WTC11 (cell line): ENCODE data around the gene SNX9. TPM values are rescaled to one million over a fixed set of nuclear protein-coding genes. Genes with fewer than 3 reads are reported as not detected.

ENCODE experiments used
- ATAC-seq: fragments of 200-7000 bp; cut with Tn5 transposase; 2 replicates; pipeline ENCODE4 v1.10.0; 2021; ENCODE audit warnings: mild to moderate bottlenecking, moderate library complexity
- CTCF ChIA-PET: fragments of 300-600 bp; sonication (Branson Sonifier 250); formaldehyde crosslinking; loops from one replicate; lab custom pipeline; 2021; ENCODE audit warnings: antibody characterized with exemption; lab: Charles Lee
- POLR2A ChIA-PET: fragments of 350-600 bp; sonication (Branson Sonifier 250); formaldehyde crosslinking; loops from one replicate; lab custom pipeline; 2021; ENCODE audit warnings: antibody characterized with exemption; lab: Charles Lee
- DNase-seq: peaks from one replicate; pipeline ENCODE4 v3.0.0; 2021; ENCODE audit warnings: low spot score
- H3K27ac Mint-ChIP-seq: 2 replicates; pipeline ENCODE4 v1.8.0; 2021; ENCODE audit warnings: mixed read lengths
- H3K27me3 Mint-ChIP-seq: 2 replicates; pipeline ENCODE4 v1.8.0; 2021; ENCODE audit warnings: low read depth, mild to moderate bottlenecking, moderate library complexity, mixed read lengths
- H3K36me3 Mint-ChIP-seq: 2 replicates; pipeline ENCODE4 v1.8.0; 2021; ENCODE audit warnings: mixed read lengths
- H3K4me1 Mint-ChIP-seq: 2 replicates; pipeline ENCODE4 v1.8.0; 2022; ENCODE audit warnings: mixed read lengths
- H3K4me3 Mint-ChIP-seq: 2 replicates; pipeline ENCODE4 v1.8.0; 2021; ENCODE audit warnings: mild to moderate bottlenecking, moderate library complexity, mixed read lengths
- H3K9me3 Mint-ChIP-seq: 2 replicates; pipeline ENCODE4 v1.8.0; 2021; ENCODE audit warnings: mixed read lengths
- ATF2 ChIP-seq: sonication (generic); formaldehyde crosslinking; IDR thresholded peaks from 2 replicates; pipeline ENCODE4 v1.8.1; 2022; ENCODE audit warnings: low read depth, missing genetic modification reagents, borderline replicate concordance
- ATF3 ChIP-seq: sonication (generic); formaldehyde crosslinking; conservative IDR thresholded peaks from 2 replicates; pipeline ENCODE4 v1.8.1; 2022; ENCODE audit warnings: mild to moderate bottlenecking, missing genetic modification reagents
- ATF6 ChIP-seq: sonication (generic); formaldehyde crosslinking; IDR thresholded peaks from 2 replicates; pipeline ENCODE4 v1.8.1; 2023; ENCODE audit warnings: mild to moderate bottlenecking, missing genetic modification reagents
- FOXP1 ChIP-seq: sonication (generic); formaldehyde crosslinking; IDR thresholded peaks from 2 replicates; pipeline ENCODE4 v1.8.0; 2022; ENCODE audit warnings: missing genetic modification reagents, mild to moderate bottlenecking, moderate library complexity, borderline replicate concordance
- IRF1 ChIP-seq: sonication (generic); formaldehyde crosslinking; IDR thresholded peaks from 2 replicates; pipeline ENCODE4 v1.8.0; 2023; ENCODE audit warnings: missing genetic modification reagents
- IRF2 ChIP-seq: sonication (generic); formaldehyde crosslinking; IDR thresholded peaks from 2 replicates; pipeline ENCODE4 v1.8.0; 2022; ENCODE audit warnings: low read depth, missing genetic modification reagents, borderline replicate concordance
- MLX ChIP-seq: sonication (generic); formaldehyde crosslinking; IDR thresholded peaks from 2 replicates; pipeline ENCODE4 v1.8.1; 2023; ENCODE audit warnings: mild to moderate bottlenecking, missing genetic modification reagents, moderate library complexity
- NFE2L1 ChIP-seq: sonication (generic); formaldehyde crosslinking; IDR thresholded peaks from 2 replicates; pipeline ENCODE4 v1.8.1; 2023; ENCODE audit warnings: missing genetic modification reagents
- NR1H2 ChIP-seq: sonication (generic); formaldehyde crosslinking; IDR thresholded peaks from 2 replicates; pipeline ENCODE4 v1.9.0; 2021; ENCODE audit warnings: mild to moderate bottlenecking, moderate library complexity, missing genetic modification reagents
- NR3C1 ChIP-seq: sonication (generic); formaldehyde crosslinking; conservative IDR thresholded peaks from 2 replicates; pipeline ENCODE4 v1.8.1; 2023; ENCODE audit warnings: low read depth, mild to moderate bottlenecking, missing genetic modification reagents
- PRRX2 ChIP-seq: fragments of 250-450 bp; sonication (Bioruptor Pico); IDR thresholded peaks from 2 replicates; pipeline ENCODE4 v1.8.0; 2021; ENCODE audit warnings: mild to moderate bottlenecking
- RELA ChIP-seq: sonication (generic); formaldehyde crosslinking; IDR thresholded peaks from 2 replicates; pipeline ENCODE4 v1.8.1; 2022; ENCODE audit warnings: missing genetic modification reagents, mild to moderate bottlenecking, borderline replicate concordance
- ZBTB43 ChIP-seq: sonication (generic); formaldehyde crosslinking; IDR thresholded peaks from 2 replicates; pipeline ENCODE4 v1.8.1; 2023; ENCODE audit warnings: mild to moderate bottlenecking, missing genetic modification reagents
- ZNF219 ChIP-seq: sonication (generic); formaldehyde crosslinking; IDR thresholded peaks from 2 replicates; pipeline ENCODE4 v1.8.0; 2023; ENCODE audit warnings: missing genetic modification reagents, mild to moderate bottlenecking, borderline replicate concordance
- ZNF232 ChIP-seq: sonication (generic); formaldehyde crosslinking; IDR thresholded peaks from 2 replicates; pipeline ENCODE4 v1.8.0; 2022; ENCODE audit warnings: mild to moderate bottlenecking, missing genetic modification reagents
- ZNF425 ChIP-seq: fragments of 250-450 bp; sonication (Bioruptor Pico); conservative IDR thresholded peaks from 2 replicates; pipeline ENCODE4 v1.9.0; 2021; ENCODE audit warnings: mild to moderate bottlenecking
- ZNF512 ChIP-seq: sonication (generic); formaldehyde crosslinking; IDR thresholded peaks from 2 replicates; pipeline ENCODE4 v1.8.1; 2022; ENCODE audit warnings: missing genetic modification reagents, borderline replicate concordance
- total RNA-seq: library from RNA; stranded (reverse); gene quantifications from 3 replicates; pipeline ENCODE4 v1.2.3, GENCODE V29; 2021
- TF ChIP-seq, protein P1 (sequence below): sonication (generic); formaldehyde crosslinking; IDR thresholded peaks from 2 replicates; pipeline ENCODE4 v1.8.1; 2022; ENCODE audit warnings: low read depth, mild to moderate bottlenecking, moderate library complexity, missing genetic modification reagents, borderline replicate concordance
- TF ChIP-seq, protein P2 (sequence below): sonication (generic); formaldehyde crosslinking; IDR thresholded peaks from 2 replicates; pipeline ENCODE4 v1.8.0; 2023; ENCODE audit warnings: mild to moderate bottlenecking, missing genetic modification reagents

Gene SNX9
- total RNA-seq, 1 experiment from 2014 or later: 35.0 TPM

DNA sequence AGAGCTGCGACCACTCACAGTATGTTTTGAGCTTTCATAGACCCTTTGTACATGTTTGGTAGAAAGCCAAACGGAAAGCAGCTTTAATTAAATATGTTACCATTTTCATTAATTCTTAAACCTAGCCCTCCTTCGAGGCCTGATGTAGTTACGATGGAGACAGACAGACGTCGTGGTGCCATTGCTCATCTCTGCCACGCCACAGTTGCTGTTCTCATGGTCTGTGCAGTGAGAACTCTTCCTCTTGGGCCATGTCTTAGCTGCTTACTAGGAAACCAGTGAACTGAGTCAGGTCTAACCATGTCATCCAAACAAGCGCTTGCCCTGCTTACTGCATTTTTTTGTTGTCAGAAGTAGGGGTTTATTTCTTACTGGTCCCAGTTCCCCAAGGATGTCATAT is 62.8 kb downstream of the SNX9 start:
- H3K27me3 Mint-ChIP-seq: no peaks in the 10 kb centered on the region
- ChIA-PET POLR2A (interaction anchor here (0.6 kb wide), 1 partner anchor 1950 kb away, joined by 8 read pairs; no protein-coding TSS in a partner anchor), CTCF (no interaction called here)
- no peak for TF ChIP-seq ZBTB43
- no peak for TF ChIP-seq RELA (CRISPR knock-in tag)
- no peak for TF ChIP-seq ZNF232 (CRISPR knock-in tag)
- TF ChIP-seq ZNF425 (CRISPR knock-in tag): no peak
- no peak for TF ChIP-seq ATF6 (CRISPR knock-in tag)
- TF ChIP-seq, protein P1, sequence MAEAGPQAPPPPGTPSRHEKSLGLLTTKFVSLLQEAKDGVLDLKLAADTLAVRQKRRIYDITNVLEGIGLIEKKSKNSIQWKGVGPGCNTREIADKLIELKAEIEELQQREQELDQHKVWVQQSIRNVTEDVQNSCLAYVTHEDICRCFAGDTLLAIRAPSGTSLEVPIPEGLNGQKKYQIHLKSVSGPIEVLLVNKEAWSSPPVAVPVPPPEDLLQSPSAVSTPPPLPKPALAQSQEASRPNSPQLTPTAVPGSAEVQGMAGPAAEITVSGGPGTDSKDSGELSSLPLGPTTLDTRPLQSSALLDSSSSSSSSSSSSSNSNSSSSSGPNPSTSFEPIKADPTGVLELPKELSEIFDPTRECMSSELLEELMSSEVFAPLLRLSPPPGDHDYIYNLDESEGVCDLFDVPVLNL (CRISPR knock-in tag): no peak
- no peak for TF ChIP-seq IRF2
- TF ChIP-seq ATF3 (CRISPR knock-in tag): no peak
- TF ChIP-seq IRF1 (CRISPR knock-in tag): no peak
- no peak for TF ChIP-seq NFE2L1 (CRISPR knock-in tag)
- no peak for TF ChIP-seq ZNF512 (CRISPR knock-in tag)
- ATAC-seq (no peak), DNase-seq (no peak)
- no peak overlapping the region for H3K27ac Mint-ChIP-seq
- H3K36me3 Mint-ChIP-seq: peaks cover 44% of the 10 kb centered on the region
- H3K4me3 Mint-ChIP-seq: no peak overlapping the region
- no peaks in the 10 kb centered on the region for H3K4me1 Mint-ChIP-seq
- H3K9me3 Mint-ChIP-seq: no peaks in the 10 kb centered on the region

DNA sequence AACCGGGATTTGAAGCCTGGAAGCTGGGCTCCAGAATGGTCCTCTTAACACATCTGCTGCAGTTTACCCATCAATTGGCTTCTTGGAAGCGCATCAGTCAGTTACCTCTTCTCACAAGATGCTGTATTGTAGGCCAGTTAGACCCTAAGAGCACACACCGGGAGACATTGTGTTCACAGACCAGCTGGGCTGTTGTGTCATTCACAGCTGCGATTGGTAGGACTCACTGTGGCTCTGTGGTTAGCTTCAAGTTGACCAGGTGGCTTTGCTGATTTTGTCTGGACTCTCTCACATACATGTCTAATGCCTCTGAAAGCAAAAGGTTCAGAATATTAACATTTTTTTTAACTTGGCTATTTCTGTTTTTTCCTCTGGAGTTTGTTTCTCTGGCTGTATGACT is 64.8 kb downstream of the SNX9 start:
- Mint-ChIP-seq H3K27ac (no peak overlapping the region; the same call in 1 of the 2 replicates), H3K4me3 (no peak overlapping the region), H3K36me3 (peaks cover 26% of the 10 kb centered on the region), H3K9me3 (no peaks in the 10 kb centered on the region), H3K27me3 (no peaks in the 10 kb centered on the region), H3K4me1 (peaks cover 7% of the 10 kb centered on the region)
- no peak for DNase-seq
- POLR2A ChIA-PET: no interaction called here
- ATAC-seq: no peak
- TF ChIP-seq MLX (CRISPR knock-in tag) (no peak), PRRX2 (CRISPR knock-in tag) (no peak), NR1H2 (no peak), IRF2 (no peak), NR3C1 (CRISPR knock-in tag) (no peak), ATF2 (CRISPR knock-in tag) (no peak), ZNF219 (CRISPR knock-in tag) (no peak), FOXP1 (no peak)
- TF ChIP-seq, protein P2, sequence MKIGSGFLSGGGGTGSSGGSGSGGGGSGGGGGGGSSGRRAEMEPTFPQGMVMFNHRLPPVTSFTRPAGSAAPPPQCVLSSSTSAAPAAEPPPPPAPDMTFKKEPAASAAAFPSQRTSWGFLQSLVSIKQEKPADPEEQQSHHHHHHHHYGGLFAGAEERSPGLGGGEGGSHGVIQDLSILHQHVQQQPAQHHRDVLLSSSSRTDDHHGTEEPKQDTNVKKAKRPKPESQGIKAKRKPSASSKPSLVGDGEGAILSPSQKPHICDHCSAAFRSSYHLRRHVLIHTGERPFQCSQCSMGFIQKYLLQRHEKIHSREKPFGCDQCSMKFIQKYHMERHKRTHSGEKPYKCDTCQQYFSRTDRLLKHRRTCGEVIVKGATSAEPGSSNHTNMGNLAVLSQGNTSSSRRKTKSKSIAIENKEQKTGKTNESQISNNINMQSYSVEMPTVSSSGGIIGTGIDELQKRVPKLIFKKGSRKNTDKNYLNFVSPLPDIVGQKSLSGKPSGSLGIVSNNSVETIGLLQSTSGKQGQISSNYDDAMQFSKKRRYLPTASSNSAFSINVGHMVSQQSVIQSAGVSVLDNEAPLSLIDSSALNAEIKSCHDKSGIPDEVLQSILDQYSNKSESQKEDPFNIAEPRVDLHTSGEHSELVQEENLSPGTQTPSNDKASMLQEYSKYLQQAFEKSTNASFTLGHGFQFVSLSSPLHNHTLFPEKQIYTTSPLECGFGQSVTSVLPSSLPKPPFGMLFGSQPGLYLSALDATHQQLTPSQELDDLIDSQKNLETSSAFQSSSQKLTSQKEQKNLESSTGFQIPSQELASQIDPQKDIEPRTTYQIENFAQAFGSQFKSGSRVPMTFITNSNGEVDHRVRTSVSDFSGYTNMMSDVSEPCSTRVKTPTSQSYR: no peak
- CTCF ChIA-PET: interaction anchor here (2.8 kb wide), 1 partner anchor 14 kb away, joined by 8 read pairs; no protein-coding TSS in a partner anchor
